Measurements from ENCODE around the gene IL24. TPM values are rescaled to one million over a fixed set of nuclear protein-coding genes. Genes with fewer than 3 reads are reported as not detected.

Gene IL24
- total and polyA plus RNA-seq, 8 donors: 0.11 to 0.43 (median 0.34) TPM; not detected in 1

GRCh38 chr1:206880314-206880713 lies 16.9 kb upstream of the IL24 start:
- intact Hi-C loops (cut with DNase I): no loop called here
- Histone ChIP-seq H3K36me3 (no peaks in the 10 kb centered on the region), H3K9me3 (peaks cover 0 to 20% of the 10 kb centered on the region in 2 donors), H3K4me1 (no peaks in the 10 kb centered on the region), H3K4me3 (no peak overlapping the region), H3K27ac (no peak overlapping the region), H3K27me3 (no peaks in the 10 kb centered on the region)
- ATAC-seq (no peak), DNase-seq (no peak)
- TF ChIP-seq, protein P1, sequence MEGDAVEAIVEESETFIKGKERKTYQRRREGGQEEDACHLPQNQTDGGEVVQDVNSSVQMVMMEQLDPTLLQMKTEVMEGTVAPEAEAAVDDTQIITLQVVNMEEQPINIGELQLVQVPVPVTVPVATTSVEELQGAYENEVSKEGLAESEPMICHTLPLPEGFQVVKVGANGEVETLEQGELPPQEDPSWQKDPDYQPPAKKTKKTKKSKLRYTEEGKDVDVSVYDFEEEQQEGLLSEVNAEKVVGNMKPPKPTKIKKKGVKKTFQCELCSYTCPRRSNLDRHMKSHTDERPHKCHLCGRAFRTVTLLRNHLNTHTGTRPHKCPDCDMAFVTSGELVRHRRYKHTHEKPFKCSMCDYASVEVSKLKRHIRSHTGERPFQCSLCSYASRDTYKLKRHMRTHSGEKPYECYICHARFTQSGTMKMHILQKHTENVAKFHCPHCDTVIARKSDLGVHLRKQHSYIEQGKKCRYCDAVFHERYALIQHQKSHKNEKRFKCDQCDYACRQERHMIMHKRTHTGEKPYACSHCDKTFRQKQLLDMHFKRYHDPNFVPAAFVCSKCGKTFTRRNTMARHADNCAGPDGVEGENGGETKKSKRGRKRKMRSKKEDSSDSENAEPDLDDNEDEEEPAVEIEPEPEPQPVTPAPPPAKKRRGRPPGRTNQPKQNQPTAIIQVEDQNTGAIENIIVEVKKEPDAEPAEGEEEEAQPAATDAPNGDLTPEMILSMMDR (IDR thresholded peaks at IDR 0.05): no peak

DNA sequence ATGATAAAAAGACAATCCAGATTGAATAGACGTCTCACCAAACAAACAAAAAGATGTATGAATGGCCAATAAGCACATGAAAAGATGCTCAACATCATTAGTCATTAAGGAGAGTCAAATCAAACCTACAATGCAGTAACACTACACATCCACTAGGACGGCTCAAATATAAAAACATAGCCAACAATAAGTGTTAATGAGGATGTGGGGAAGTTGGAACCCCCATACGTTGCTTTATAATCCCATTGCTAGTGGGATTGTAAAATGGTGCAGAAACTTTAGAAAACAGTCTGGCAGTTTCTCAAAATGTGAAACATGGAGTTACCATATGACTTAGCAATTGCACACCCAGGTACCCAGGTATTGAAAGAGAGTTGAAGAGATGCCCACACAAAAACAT lies 14.7 kb upstream of the IL24 start:
- Histone ChIP-seq H3K36me3 (no peaks in the 10 kb centered on the region), H3K4me3 (no peak overlapping the region), H3K27ac (no peak overlapping the region), H3K27me3 (no peaks in the 10 kb centered on the region), H3K4me1 (no peaks in the 10 kb centered on the region), H3K9me3 (peaks cover 0 to 14% of the 10 kb centered on the region in 2 donors)
- DNase-seq (no peak), ATAC-seq (no peak)
- intact Hi-C loops (cut with DNase I): no loop called here
- TF ChIP-seq, protein P1 (IDR thresholded peaks at IDR 0.05): no peak

DNA sequence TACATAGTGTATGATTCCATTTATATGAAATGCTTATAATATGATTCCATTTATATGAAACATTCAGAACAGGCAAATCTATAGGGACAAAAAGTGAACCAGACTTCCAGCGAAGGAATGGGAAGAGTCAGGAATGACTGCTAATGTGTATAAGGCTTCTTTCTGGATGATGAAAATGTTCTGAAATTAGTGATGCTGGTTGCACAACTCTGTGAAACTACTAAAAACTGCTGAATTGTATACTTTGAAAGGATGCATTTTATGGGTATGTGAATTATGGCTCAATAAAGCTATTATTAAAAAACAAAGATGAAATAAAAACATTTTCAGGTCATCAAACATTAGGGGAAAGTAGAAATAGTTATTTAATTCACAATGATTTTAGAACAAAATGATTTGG lies 14.1 kb upstream of the IL24 start:
- ATAC-seq: no peak
- Histone ChIP-seq H3K4me1 (no peaks in the 10 kb centered on the region), H3K27me3 (no peaks in the 10 kb centered on the region), H3K4me3 (no peak overlapping the region), H3K36me3 (no peaks in the 10 kb centered on the region), H3K27ac (no peak overlapping the region), H3K9me3 (peaks cover 0 to 8% of the 10 kb centered on the region in 2 donors)
- TF ChIP-seq, protein P1 (IDR thresholded peaks at IDR 0.05): no peak
- intact Hi-C loops (cut with DNase I): no loop called here
- no peak for DNase-seq

DNA sequence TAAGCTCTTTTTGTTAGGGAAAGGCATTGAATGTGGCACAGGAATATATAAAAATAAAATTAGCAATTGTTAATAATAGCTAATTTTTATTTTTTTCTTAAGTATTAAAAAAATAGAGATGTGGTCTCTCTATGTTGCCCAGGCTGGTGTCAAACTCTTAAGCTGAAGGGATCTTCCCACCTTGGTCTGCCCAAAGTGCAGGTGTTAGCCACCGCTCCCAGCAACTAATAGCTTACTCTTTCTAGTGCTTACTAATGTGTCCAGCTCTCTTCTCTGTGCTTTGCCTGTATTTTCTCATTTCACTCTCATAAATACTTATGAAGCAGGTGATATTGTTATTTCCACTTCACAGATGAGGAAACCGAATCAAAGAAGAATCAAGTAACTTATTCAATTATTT lies 13.4 kb upstream of the IL24 start:
- Histone ChIP-seq H3K27me3 (no peaks in the 10 kb centered on the region), H3K36me3 (no peaks in the 10 kb centered on the region), H3K4me1 (no peaks in the 10 kb centered on the region), H3K9me3 (peaks cover 0 to under 1% of the 10 kb centered on the region in 2 donors), H3K4me3 (no peak overlapping the region), H3K27ac (no peak overlapping the region)
- DNase-seq (no peak), ATAC-seq (no peak)
- TF ChIP-seq, protein P1 (IDR thresholded peaks at IDR 0.05): no peak
- intact Hi-C loops (cut with DNase I): no loop called here

- TF ChIP-seq, protein P1 (IDR thresholded peaks at IDR 0.05): no peak
Measured at GRCh38 chr1:206885341-206886060, 11.7 kb upstream of the IL24 start.

More at GRCh38 chr1:206885341-206886060, 11.7 kb upstream of the IL24 start:
- Histone ChIP-seq H3K4me3 (no peak overlapping the region), H3K27me3 (no peaks in the 10 kb centered on the region), H3K9me3 (no peaks in the 10 kb centered on the region), H3K27ac (no peak overlapping the region), H3K4me1 (peaks cover 3 to 5% of the 10 kb centered on the region in 2 donors), H3K36me3 (no peaks in the 10 kb centered on the region)
- DNase-seq (no peak), ATAC-seq (no peak)
- intact Hi-C loops (cut with DNase I): no loop called here

Measured in left lung (tissue), 10 donors.